ENCODE results near the gene ZNF541. TPM values are rescaled to one million over a fixed set of nuclear protein-coding genes. Genes with fewer than 3 reads are reported as not detected.

Gene ZNF541
- total RNA-seq, 1 experiment from 2014 or later, result not detected

DNA sequence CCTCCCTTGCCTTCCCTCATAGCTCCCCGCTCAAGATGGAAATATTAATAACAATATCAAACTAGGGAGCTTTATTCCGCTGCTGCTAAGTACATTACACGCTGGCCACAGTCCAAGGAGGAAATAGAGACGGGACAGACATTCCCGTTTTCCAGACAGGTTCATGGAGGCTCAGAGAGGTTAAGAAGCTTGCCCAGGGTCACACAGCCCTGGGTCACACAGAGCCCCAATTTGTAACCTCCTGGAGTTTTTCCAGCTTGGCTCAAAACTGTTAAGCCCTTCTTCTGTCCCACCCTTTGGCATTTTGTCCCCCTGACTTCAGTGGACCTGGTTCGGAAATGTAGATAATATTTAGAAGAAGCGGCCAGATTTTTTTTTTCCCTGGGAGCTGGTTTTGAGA, 38.0 kb upstream of the ZNF541 start:
- TSS peak; percentile 17 for BruUV-seq (replicated peaks)
- POLR2A ChIA-PET, result interaction anchor here (0.7 to 5.0 kb wide), 14 partner anchors 10 to 1160 kb away, joined by 3 to 75 read pairs (median 5); partner anchors contain the start of gene NAPA
- no peak for DNase-seq (ENCODE audit: unreplicated experiment)
- intact Hi-C loops (cut with micrococcal nuclease), result loop anchor here (1.0 kb wide), 1 partner anchor 52 kb away; no protein-coding TSS in a partner anchor
- Mint-ChIP-seq H3K27me3 (ENCODE audit: insufficient read depth, unreplicated experiment) (no peaks in the 10 kb centered on the region), H3K4me1 (ENCODE audit: insufficient read depth, unreplicated experiment) (peaks cover 22% of the 10 kb centered on the region), H3K4me3 (ENCODE audit: unreplicated experiment) (peak overlapping the region; percentile 84), H3K36me3 (ENCODE audit: insufficient read depth, unreplicated experiment) (peaks cover 18% of the 10 kb centered on the region), H3K27ac (ENCODE audit: low read depth, unreplicated experiment) (no peak overlapping the region), H3K9me3 (ENCODE audit: unreplicated experiment) (no peaks in the 10 kb centered on the region)
- CTCF ChIA-PET, result interaction anchor here (0.6 to 2.3 kb wide), 11 partner anchors 53 to 180 kb away, joined by 3 to 18 read pairs (median 5); partner anchors contain the start of gene KPTN
- TF ChIP-seq, protein P1, sequence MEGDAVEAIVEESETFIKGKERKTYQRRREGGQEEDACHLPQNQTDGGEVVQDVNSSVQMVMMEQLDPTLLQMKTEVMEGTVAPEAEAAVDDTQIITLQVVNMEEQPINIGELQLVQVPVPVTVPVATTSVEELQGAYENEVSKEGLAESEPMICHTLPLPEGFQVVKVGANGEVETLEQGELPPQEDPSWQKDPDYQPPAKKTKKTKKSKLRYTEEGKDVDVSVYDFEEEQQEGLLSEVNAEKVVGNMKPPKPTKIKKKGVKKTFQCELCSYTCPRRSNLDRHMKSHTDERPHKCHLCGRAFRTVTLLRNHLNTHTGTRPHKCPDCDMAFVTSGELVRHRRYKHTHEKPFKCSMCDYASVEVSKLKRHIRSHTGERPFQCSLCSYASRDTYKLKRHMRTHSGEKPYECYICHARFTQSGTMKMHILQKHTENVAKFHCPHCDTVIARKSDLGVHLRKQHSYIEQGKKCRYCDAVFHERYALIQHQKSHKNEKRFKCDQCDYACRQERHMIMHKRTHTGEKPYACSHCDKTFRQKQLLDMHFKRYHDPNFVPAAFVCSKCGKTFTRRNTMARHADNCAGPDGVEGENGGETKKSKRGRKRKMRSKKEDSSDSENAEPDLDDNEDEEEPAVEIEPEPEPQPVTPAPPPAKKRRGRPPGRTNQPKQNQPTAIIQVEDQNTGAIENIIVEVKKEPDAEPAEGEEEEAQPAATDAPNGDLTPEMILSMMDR (IDR thresholded peaks at IDR 0.05; ENCODE audit: unreplicated experiment), result no peak

DNA sequence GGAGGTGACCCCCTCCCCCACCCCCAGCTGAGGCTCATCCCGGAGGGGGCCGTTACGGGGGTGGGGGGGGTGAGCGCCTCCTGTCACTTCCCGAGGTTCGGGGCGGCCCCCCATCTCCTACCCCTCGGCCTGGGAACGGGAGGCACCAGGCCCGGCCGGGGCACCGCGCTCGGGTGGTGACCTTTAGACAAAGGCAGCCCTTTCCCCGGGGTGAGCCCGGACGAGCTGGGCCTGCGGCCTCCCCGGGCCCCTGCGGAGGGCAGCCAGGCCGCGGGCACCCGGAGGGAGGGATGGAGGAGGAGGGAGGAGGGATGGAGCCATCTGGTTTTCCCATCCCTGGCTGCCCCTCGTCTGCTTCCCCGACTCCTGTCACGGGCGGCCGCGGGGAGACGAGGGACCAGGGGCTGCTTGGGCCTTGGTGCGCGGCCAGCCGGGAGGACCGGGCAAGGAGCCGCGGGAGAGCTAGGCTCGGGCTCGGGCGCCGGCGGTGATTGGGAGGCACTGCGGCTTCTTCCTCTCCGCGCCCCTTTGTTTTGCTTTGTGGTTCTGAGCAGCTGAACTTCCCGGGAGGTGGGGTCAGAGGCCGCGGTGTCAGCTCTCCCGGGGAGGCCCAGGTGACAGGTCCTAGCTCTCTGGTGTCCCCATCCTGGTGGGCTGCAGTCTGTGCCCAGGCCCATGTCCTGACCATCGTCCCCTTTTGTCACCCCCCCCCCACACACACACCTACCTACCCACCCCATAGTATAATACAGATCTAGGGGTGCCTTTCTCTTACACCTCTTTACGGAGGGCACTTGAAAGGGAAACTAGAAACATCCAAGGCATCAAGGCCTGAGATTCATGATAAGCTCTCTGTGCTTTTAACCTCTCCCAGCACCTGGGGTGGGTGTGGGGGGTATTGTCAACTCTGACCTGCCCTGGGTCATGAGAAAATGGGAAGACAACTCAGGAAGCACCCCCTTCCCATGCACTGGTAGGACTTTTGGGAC, 37.3 kb upstream of the ZNF541 start:
- peak; percentile 54 for DNase-seq (ENCODE audit: unreplicated experiment)
- Mint-ChIP-seq H3K9me3 (ENCODE audit: unreplicated experiment) (no peaks in the 10 kb centered on the region), H3K36me3 (ENCODE audit: insufficient read depth, unreplicated experiment) (peaks cover 18% of the 10 kb centered on the region), H3K27ac (ENCODE audit: low read depth, unreplicated experiment) (peak overlapping the region; percentile 57), H3K4me3 (ENCODE audit: unreplicated experiment) (peak overlapping the region; percentile 84), H3K4me1 (ENCODE audit: insufficient read depth, unreplicated experiment) (peaks cover 22% of the 10 kb centered on the region), H3K27me3 (ENCODE audit: insufficient read depth, unreplicated experiment) (no peaks in the 10 kb centered on the region)
- no TSS peak for BruUV-seq (replicated peaks)
- POLR2A ChIA-PET, result interaction anchor here (0.7 to 5.0 kb wide), 18 partner anchors 10 to 1159 kb away, joined by 3 to 75 read pairs (median 4); partner anchors contain the start of gene NAPA
- intact Hi-C loops (cut with micrococcal nuclease), result loop anchor here (1.0 to 5.0 kb wide), 3 partner anchors 53 to 173 kb away; no protein-coding TSS in a partner anchor
- CTCF ChIA-PET, result interaction anchor here (0.6 to 2.3 kb wide), 10 partner anchors 54 to 181 kb away, joined by 3 to 18 read pairs (median 5); partner anchors contain the start of gene KPTN
- TF ChIP-seq, protein P1 (IDR thresholded peaks at IDR 0.05; ENCODE audit: unreplicated experiment), result no peak

DNA sequence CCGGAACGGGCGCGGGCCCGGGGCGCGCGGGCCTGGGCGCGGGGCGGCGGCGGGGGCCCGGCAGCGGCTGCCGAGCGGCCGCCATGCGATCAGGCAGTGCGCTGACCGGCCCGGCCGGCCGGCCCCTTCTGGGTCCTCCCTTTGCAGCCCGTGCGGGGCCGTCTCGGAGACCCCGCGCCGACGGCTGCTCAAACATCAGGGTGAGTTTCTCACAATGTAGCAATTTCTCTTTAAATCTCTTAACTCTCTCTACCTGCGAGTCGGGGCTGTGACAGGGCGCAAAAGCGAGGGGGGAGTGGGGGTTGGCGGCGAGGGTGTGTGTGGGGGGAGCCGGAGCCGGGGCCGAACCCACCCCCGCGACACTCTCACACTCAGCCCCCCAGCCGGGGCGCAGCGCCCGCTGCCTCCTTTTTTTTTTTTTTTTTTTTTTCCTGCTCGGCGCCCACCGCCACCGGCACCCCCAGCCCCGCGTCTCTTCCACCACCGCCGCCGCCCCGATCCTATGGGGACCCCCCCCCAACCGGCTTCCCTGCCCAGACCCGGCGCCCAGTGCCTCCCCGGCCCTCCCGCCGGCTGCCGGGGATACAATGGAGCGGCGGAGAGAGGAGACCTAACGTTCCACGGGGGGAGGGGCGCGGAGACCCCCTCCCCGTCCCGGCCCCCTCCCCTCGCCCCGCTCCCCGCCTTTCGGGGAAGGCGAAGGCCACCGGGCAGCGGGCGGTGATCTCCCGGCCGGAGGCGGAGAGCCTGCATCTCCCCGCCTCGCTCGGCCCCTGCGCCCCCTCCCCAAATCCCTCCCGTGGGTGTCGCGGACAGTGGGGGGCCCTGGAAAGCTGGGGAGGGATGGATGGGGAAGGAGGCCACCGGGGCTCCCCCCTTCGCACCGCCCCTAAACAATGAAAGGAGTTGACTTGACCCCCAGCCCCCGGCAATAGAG, 36.3 kb upstream of the ZNF541 start, which contains the start of gene BICRA:
TSS of gene BICRA (plus strand) at position 166 of the 937 bp plus-strand sequence. CDS start 64,441 bp downstream, outside the sequence.
- no peaks in the 10 kb centered on the region for H3K9me3 Mint-ChIP-seq (ENCODE audit: unreplicated experiment)
- no TSS peak for BruUV-seq (replicated peaks)
- CTCF ChIA-PET, result interaction anchor here (0.6 to 2.3 kb wide), 4 partner anchors 93 to 706 kb away, joined by 3 to 5 read pairs (median 4); no protein-coding TSS in a partner anchor
- DNase-seq (ENCODE audit: unreplicated experiment), result peak; percentile 83
- peaks cover 22% of the 10 kb centered on the region for H3K4me1 Mint-ChIP-seq (ENCODE audit: insufficient read depth, unreplicated experiment)
- TF ChIP-seq, protein P1 (IDR thresholded peaks at IDR 0.05; ENCODE audit: unreplicated experiment), result no peak
- H3K27me3 Mint-ChIP-seq (ENCODE audit: insufficient read depth, unreplicated experiment), result no peaks in the 10 kb centered on the region
- POLR2A ChIA-PET, result interaction anchor here (0.7 to 5.0 kb wide), 18 partner anchors 8 to 140 kb away, joined by 3 to 75 read pairs (median 6); partner anchors contain the start of genes KPTN and NAPA
- peak within 1 kb of the TSS; percentile 84 for H3K4me3 Mint-ChIP-seq (ENCODE audit: unreplicated experiment)
- peak within 1 kb of the TSS; percentile 75 for H3K27ac Mint-ChIP-seq (ENCODE audit: low read depth, unreplicated experiment)
- peaks cover 18% of the 10 kb centered on the region for H3K36me3 Mint-ChIP-seq (ENCODE audit: insufficient read depth, unreplicated experiment)
- intact Hi-C loops (cut with micrococcal nuclease), result loop anchor here (1.0 to 5.0 kb wide), 3 partner anchors 90 to 172 kb away; partner anchors contain the start of gene NAPA

Data from MCF 10A (cell line).